GM19455 (cell line): ENCODE results near the gene WIPF1.

Source experiments
- ATAC-seq: cut with Tn5 transposase; IDR thresholded peaks from one replicate; pipeline ENCODE4 v1.9.1; 2021; ENCODE audit not compliant: unreplicated experiment

Gene WIPF1

DNA sequence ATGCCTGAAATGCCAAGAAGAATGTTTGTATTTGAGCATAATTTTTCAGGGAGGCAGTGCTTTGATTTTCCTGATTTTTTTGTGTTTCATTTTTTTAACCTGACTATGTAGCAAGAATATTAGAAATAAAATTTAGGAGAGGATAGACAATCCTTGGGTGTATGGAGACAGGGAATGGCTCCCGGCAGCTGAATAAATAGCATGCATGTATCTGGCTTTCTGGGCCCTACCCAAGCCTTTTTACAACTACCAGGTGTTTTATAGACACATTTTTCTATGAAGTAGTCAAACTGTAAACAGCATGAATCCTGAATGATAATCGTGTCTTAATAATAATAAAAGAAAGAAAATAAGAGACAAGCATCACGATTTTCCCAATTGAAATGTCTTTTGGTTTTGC lies 52.4 kb downstream of the WIPF1 start:
- no peak for ATAC-seq

DNA sequence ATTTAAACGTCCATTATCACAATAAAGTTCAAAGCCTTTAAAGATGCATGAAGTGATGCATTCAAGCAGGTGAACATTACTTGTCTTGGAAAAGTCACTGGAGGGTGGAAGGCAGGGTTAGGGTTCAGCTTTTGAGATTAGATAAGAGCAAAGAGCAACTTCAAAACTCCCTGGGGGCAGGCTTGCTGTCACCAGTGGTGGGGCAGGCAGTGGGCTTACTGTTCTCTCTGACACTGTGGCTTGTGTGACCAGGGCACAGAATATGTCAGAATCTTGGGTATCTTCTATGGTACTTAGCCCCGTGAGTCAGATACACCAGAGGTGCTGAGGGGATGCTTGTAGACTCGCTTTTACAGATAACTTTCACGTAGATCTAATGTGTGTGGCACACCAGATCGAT lies 52.8 kb downstream of the WIPF1 start:
- no peak for ATAC-seq

DNA sequence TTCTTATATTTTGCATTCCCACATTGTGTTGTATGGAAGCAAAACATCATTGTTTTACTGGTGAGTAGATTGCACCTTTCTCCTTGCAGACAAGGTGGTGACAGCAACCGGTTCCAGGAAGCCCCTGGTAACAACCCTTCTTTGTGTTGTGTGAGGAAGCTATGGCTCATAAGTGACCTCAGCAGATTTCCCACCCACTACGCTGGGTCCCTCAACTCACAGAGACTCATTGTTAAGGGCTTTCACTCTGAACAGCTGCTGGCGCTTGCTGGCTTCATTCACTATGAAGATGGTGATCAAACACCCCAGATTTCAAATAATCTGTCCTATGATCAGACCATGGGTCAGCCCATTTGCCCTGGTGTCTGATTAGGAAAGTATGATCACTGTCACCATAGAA lies 53.4 kb downstream of the WIPF1 start:
- ATAC-seq = no peak

DNA sequence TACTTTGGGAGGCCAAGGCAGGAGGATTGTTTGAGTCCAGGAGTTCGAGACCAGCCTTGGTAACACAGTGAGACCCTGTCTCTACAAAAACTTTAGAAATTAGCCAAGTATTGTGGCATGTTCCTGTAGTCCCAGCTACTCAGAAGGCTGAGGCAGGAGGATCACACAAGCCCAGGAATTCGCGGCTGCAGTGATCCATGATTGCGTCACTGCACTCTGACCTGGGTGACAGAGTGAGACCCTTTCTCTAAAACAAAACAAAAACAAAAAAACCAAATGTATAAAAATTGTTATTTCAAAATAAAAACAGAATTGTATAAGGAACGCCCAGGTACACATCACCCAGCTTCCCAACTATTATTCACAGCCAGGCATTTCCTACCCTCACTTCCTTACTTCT lies 56.7 kb downstream of the WIPF1 start:
- no peak for ATAC-seq

DNA sequence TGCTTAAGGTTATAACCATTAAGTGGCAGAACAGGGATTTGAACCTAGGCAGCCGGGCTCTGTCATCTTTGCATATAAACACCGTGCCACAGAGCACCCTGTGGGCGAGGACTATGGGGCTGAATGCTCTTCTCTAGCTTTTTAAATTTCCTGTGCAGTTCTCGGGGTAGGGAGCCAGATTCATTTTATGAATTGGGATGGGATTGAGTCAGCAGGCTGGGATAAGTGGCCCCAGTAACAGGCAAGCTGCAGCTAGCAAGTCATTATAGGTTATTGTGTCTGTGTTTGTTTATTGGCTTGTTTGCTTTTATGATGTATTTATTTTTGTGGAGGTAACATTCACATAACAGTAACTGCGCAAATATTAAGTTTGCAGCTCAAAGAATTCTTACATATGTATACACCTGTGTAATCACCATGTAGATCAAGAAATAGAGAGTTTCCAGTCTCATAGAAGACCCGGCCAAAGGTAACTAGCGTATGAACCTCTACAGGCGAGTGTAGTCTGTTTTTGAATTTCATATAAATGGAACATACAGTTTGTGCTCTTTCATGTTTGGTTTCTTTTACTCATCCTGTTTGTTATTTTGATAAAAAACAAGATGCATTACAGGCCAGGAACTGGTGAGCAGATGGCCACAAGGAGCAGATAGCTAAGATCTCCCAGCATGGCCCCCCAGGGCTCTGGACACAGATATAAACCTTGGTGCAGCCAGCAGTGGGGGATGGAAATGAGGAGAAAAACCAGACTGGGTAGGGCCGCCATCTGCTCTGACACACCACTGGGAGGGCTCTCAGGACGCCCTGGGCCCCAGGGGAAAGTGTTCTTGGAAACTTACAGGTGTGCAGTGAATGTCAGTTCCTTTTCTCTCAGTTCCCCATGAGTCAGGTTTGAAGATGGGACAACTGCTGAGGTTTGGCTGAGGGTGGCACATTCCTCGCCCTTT lies 61.6 kb downstream of the WIPF1 start:
- ATAC-seq = no peak

DNA sequence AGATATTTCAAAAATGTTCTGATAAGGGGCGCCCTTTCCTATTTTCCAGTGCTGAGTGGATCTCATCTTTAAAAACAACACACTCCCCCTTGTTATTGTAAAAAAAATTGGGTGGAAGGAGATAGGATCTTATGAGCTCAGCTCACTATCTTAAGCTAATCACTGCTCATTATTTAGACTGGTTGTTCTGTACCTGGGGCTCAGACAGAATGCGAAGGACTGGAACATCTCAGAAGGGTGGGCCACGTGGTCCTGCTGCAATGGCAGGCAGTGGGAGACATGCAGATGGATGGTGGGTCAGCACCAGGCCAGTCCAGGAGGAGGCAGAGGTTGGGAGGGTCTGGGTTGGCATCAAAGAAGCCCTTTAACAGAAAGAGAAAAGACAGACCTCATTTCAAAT lies 62.5 kb downstream of the WIPF1 start:
- no peak for ATAC-seq

DNA sequence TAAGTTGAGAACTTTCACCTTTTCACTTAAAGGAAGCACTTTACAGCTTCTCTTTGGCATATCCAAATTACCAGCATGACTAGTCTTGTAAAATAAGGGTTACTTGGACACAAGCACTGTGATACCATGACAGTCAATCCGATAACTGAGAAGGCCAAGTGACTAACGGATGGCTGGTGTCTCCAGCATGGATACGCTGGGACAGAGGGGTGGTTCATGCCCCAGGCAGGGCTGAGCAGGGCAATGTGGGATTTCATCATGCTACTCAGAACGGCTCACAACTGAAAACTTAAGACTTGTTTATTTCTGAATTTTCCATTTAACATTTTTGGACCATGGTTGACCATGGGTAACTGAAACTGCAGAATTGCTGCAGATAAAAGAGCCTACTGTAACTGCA lies 67.7 kb downstream of the WIPF1 start:
- no peak for ATAC-seq

DNA sequence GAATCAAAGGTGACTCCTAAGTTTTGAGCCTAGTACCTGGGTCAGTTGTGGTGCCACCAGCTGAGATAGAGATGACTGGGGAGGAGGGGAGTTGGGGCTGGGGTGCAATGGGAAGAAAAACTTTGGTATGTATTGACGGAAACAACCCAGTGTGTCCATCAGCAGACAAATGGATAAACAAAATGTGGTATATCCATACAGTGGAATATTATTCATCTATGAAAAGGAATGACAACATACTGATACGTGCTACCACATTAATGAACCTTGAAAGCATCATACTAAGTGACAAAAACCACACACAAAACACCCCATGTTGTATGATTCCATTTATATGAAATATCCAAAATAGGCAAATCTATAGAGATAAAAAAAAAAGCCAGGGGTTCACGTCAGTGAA lies 69.6 kb downstream of the WIPF1 start:
- ATAC-seq = no peak

DNA sequence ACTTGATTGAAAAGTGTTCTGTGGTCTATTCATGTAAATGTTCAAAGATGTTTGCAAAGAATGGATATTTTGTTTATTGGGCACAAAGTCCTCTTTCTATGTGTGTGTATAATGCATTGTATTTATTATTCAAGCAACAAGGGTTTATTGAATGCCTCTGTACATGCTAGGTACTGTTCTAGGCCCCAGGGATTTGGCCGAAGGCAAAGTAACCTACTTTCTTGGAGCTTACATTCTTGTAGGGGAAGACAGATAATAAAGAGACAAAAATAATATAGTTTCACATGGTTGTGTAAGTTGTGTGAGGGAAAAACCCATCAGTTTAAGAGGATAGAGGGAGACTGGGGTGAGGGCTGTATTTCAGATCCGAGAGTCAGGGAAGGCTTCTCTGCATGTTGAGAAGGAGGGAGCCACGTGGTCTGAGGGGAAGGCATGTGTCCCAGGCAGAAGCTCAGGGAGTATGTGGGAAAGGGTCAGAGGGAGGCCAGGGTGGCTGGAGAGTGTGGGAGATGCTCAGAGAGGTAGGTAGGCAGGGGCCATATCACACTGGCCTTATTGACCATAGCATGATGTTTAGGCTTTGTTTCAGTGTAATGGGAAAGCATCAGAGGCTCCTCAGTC lies 70.4 kb downstream of the WIPF1 start:
- no peak for ATAC-seq

DNA sequence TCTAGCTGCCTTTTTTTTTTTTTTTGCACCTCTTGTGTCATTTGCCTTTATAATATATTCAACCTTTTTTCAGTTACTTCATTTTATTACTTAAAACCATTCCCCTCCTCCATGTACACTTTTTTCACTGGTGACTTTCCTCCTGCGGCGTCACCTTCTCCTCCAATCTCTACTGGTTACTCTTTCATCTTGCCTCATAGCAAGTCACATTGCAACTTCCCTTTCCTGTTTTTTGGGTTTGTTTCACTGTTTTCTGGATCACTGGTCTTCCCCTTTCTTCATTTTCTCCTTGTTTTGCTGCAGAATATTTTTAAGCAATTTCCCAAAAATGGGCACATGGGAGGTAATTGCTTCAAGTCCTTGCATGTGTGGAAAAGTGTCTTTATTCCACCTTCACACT lies 73.1 kb downstream of the WIPF1 start:
- no peak for ATAC-seq

DNA sequence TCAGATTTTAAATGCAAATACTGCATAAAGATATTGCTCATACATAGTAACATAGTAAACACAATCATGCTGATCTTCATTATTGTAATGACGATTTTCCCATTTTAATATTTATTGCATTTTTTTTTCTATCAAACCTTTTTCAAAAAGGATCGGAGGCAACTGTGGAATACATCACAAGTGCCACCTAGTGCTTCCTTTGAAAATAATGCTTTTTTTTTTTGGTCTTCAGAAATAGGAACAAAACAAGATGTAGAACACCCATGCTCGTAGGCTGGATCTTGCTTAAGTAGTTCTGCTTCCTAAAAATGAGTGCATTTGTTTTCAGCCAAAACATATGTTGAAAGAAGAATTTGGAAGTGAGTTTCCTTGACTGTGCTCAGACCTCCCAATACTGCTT lies 75.1 kb downstream of the WIPF1 start:
- no peak for ATAC-seq

DNA sequence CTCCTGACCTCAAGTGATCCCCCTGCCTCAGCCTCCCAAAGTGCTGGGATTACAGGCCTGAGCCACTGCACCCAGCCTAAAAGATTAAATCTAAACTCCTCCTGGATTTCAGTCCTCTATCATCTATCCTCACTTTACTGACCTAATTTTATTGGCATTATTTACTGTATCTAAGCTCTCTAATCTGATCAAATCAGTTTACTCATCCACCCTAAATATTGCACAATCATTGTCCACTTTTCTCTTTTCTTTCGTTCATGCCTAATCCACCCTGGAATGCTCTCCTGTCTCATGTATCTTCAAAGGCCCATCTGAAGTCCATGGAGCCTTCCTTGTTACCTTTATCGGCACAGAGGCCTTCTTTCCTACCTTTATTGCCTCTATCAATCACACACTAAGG lies 79.2 kb downstream of the WIPF1 start:
- ATAC-seq = no peak

DNA sequence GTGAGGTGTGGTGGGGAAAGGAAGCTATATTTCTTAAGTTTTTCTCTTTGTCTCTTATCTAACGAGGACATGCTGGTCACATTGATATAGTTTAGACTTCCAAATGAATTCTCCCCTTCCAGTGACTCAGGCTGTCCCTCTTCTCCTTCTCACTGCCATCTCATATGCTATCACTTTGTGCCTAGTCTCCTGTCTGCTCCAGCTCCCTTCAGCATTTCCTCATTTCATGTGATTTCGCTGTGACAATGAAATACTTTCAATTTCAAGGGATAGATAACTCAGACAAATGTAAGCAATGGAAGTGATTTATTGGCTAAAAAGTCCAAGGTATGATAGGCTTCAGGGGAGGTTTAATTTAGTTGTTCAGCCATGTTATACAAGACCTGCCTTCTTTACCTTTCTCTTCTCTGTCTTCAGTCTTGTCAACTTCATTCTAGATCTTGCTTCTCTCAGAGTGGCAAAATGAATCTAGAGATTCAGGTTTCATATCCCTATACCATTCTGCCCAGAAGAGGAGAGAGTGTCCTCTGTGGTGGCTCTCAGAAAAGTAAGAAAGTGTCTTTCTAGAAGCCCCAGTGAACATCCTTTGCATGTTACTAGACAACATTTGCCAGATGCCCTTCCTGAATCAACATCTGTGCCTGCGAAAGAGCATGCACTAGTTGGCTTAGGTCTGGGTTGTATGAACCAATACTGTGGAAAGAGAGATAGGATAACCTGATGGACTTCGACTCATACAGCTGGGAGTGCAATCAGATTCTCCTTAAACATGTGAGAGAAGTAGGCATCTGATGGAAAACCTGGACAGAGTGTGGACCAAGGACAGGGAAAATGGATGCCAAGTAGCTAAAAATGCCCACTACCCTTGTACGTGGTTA lies 80.9 kb downstream of the WIPF1 start:
- ATAC-seq = no peak

DNA sequence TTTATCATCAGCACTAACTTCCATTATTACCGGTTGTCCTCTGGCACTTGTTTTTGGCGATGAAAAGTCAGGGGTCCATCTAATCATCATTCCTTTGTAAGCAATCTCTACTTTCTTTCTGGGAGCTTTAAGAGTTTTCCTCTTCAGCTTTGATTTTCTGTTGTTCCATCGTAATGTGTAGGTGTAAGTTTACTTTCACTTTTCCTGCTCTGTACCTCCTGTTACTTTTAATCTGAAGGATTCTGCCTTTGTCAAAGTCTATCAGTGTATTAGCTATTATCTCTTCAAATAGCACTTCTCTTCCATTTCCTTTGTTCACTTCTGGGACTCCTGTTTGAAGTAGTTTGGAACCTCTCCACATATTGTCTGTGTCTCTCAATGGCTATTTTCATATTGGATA lies 85.3 kb downstream of the WIPF1 start:
- no peak for ATAC-seq

DNA sequence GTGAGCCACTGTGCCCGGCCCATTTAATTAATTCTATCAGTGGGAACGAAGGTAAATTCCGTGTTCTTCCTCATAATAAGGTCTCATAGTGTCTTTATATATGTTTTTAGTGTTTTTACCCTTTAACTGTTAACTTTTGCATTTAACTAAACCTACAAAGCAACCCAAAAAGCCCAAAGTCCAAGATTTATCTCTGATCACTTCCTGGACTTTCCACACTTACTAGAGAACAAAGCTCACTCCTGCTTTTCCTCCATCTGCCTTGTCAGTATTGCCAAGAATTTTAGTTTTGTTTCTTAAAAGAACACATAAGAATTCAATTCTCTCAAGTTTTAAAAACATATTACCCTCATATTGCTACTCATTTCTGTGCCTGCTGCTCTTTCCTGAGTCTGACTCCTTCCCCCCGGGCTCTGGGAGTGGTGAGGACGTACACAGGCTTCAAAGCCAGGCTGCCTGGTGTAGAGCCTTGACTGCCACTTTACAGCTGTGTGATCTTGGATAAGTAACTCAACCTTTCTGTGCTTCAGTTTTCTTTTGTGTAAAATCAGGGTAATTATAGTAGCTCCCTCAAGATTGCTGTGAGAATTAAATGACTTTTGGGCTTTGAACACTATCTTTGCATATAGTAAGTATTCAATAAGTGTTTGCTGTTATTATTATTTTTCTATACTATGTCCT lies 85.9 kb downstream of the WIPF1 start:
- ATAC-seq = no peak

DNA sequence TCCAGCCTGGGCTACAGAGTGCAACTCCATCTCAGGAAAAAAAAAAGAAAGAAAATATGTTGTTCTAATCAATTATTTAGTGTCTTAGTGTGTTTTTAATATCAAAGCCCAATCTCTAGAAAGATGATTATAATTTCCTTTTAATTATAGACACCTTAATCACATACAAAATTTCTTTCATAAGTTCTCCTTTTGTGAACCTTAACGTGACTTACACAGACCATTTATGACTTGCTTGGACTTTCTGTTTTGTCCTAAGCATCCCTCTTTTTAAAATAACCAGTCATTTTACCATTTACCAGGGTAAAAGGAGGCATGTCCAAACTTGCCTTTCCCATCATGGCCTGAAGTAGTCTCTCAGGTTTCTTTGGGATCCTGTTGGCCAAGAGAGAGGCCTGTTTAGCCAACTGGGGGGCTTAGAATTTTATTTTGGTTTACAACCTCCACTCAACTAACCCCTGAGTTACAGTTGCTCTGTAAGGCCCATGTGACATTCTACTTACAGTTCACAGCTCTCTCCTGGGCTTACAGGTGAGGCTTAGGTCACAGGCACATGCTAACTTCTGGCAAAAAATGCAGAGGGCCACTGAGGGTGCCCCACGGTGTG lies 86.9 kb downstream of the WIPF1 start:
- no peak for ATAC-seq
